Mucosa of descending colon (tissue), 3 donors: ENCODE results near the gene UBA6. TPM values are rescaled to one million over a fixed set of nuclear protein-coding genes. Genes with fewer than 3 reads are reported as not detected.

Experiments used
- ATAC-seq: fragments of 200-7000 bp; cut with Tn5 transposase; one replicate; pipeline ENCODE4 v1.9.1; 2020; ENCODE audit warnings: mild to moderate bottlenecking, moderate library complexity
- DNase-seq, 3 donors: peaks; one replicate each; pipeline ENCODE4 v3.0.0-alpha.2; 2020
- H3K36me3 ChIP-seq: fragments of 200-600 bp; one replicate; pipeline ENCODE4 v1.8.0; 2021; ENCODE audit warnings: low read depth, mild to moderate bottlenecking
- H3K4me1 ChIP-seq: fragments of 200-600 bp; one replicate; pipeline ENCODE4 v1.8.0; 2021; ENCODE audit warnings: low read depth, mild to moderate bottlenecking
- H3K4me3 ChIP-seq: fragments of 200-600 bp; one replicate; pipeline ENCODE4 v1.8.0; 2021; ENCODE audit warnings: mild to moderate bottlenecking
- H3K9me3 ChIP-seq: fragments of 200-600 bp; one replicate; pipeline ENCODE4 v1.8.0; 2021; ENCODE audit warnings: mild to moderate bottlenecking
- CTCF ChIP-seq: fragments of 200-600 bp; IDR thresholded peaks from one replicate; pipeline ENCODE4 v1.8.0; 2022; ENCODE audit warnings: antibody characterized with exemption, mild to moderate bottlenecking
- intact Hi-C, 2 donors: fragments of 100-400 bp; cut with DNase I in 1 of 2; cut with micrococcal nuclease in 1 of 2; formaldehyde crosslinking; loops; one replicate each; pipeline versions ENCODE4 v1.11.0 to v1.11.1; 2022; cut with DNase I, micrococcal nuclease
- total RNA-seq, 3 donors: library from RNA; stranded (reverse); fragmentation: NEBNext Ultra II Directional in 2 of 3; extraction: Animal tissue kit (Norgen Biotek cat#: 25700) in 2 of 3; gene quantifications; one replicate each; pipeline versions ENCODE4 v1.2.1 to v1.2.4, GENCODE V29; 2021 to 2023
- donor health status: DM: no; HTN: no; CAD: no; lungs with moderate emphysema.
- donor health status: DM: no; HTN: no; CAD: no.
- donor health status: DM: no; HTN: yes; CAD: no.

UBA6 gene
- total RNA-seq, 3 donors from 2014 or later: 35.1 to 49.2 (median 47.9) TPM

- H3K36me3 ChIP-seq: no peaks in the 10 kb centered on the region
Measured at GRCh38 chr4:67632492-67632891, 68.5 kb downstream of the UBA6 start.

GRCh38 chr4:67624939-67625338 is 76.0 kb downstream of the UBA6 start:
- peaks cover 4% of the 10 kb centered on the region for H3K36me3 ChIP-seq
- no peak for TF ChIP-seq CTCF
- no peaks in the 10 kb centered on the region for H3K4me1 ChIP-seq
- intact Hi-C loops: no loop called here
- no peak overlapping the region for H3K4me3 ChIP-seq
- ATAC-seq (no peak), DNase-seq (no peak)
- H3K9me3 ChIP-seq: no peaks in the 10 kb centered on the region

More at GRCh38 chr4:67632492-67632891, 68.5 kb downstream of the UBA6 start:
- peak; percentile 34 for ATAC-seq
- Histone ChIP-seq H3K4me1 (no peaks in the 10 kb centered on the region), H3K9me3 (no peaks in the 10 kb centered on the region), H3K4me3 (no peak overlapping the region)
- no peak for TF ChIP-seq CTCF
- DNase-seq: no peak
- intact Hi-C loops: no loop called here

- intact Hi-C loops: no loop called here
- Histone ChIP-seq H3K9me3 (peaks cover 4% of the 10 kb centered on the region), H3K4me1 (no peaks in the 10 kb centered on the region), H3K4me3 (no peak overlapping the region), H3K36me3 (no peaks in the 10 kb centered on the region)
- DNase-seq: no peak
- ATAC-seq: no peak
- TF ChIP-seq CTCF: no peak
Measured at GRCh38 chr4:67616478-67616877, 84.5 kb downstream of the UBA6 start.

GRCh38 chr4:67615119-67615518 is 85.8 kb downstream of the UBA6 start:
- H3K9me3 ChIP-seq: peaks cover 5% of the 10 kb centered on the region

GRCh38 chr4:67614186-67614585 is 86.8 kb downstream of the UBA6 start:
- no peaks in the 10 kb centered on the region for H3K4me1 ChIP-seq
- no peak for ATAC-seq

More at GRCh38 chr4:67615119-67615518, 85.8 kb downstream of the UBA6 start:
- intact Hi-C loops: no loop called here
- ATAC-seq (no peak), DNase-seq (no peak)
- no peak overlapping the region for H3K4me3 ChIP-seq
- TF ChIP-seq CTCF: no peak
- H3K4me1 ChIP-seq: no peaks in the 10 kb centered on the region
- no peaks in the 10 kb centered on the region for H3K36me3 ChIP-seq

More at GRCh38 chr4:67614186-67614585, 86.8 kb downstream of the UBA6 start:
- no peak for DNase-seq
- intact Hi-C loops: no loop called here
- TF ChIP-seq CTCF: no peak
- Histone ChIP-seq H3K9me3 (peaks cover 11% of the 10 kb centered on the region), H3K36me3 (no peaks in the 10 kb centered on the region), H3K4me3 (no peak overlapping the region)
